MM.1S (cell line): Measurements from ENCODE around the gene ERCC6L2.

Experiments
- DNase-seq: peaks from one replicate; pipeline ENCODE4 v3.0.0-alpha.2; 2015
- H2AFZ ChIP-seq: fragments of 300-600 bp; sonication (generic); 2 replicates; pipeline ENCODE4 v1.6.0; 2016; ENCODE audit warnings: antibody characterized with exemption, low read length
- H3F3A ChIP-seq: fragments of 300-600 bp; sonication (generic); 2 replicates; pipeline ENCODE4 v1.6.1; 2016; ENCODE audit warnings: mild to moderate bottlenecking, antibody characterized with exemption, low read length, moderate library complexity, mixed read lengths; ENCODE audit not compliant: insufficient read depth
- H3K27ac ChIP-seq: fragments of 300-600 bp; sonication (generic); 2 replicates; pipeline ENCODE4 v1.5.1; 2016; ENCODE audit warnings: mild to moderate bottlenecking, low read length
- H3K27me3 ChIP-seq: fragments of 300-600 bp; sonication (generic); replicated peaks from 2 replicates; pipeline ENCODE4 v1.6.0; 2016; ENCODE audit warnings: low read length; ENCODE audit not compliant: insufficient read depth
- H3K36me3 ChIP-seq: fragments of 300-600 bp; sonication (generic); replicated peaks from 2 replicates; pipeline ENCODE4 v1.6.1; 2016; ENCODE audit warnings: mild to moderate bottlenecking, low read length, mixed read lengths; ENCODE audit not compliant: insufficient read depth
- H3K4me1 ChIP-seq: fragments of 300-600 bp; sonication (generic); 2 replicates; pipeline ENCODE4 v1.6.1; 2016; ENCODE audit warnings: low read length, mixed read lengths
- H3K4me2 ChIP-seq: fragments of 300-600 bp; sonication (generic); 2 replicates; pipeline ENCODE4 v1.6.0; 2016; ENCODE audit warnings: low read depth, low read length
- H3K4me3 ChIP-seq: fragments of 300-600 bp; sonication (generic); 2 replicates; pipeline ENCODE4 v1.5.1; 2016; ENCODE audit warnings: low read length, mixed read lengths
- H3K79me2 ChIP-seq: fragments of 300-600 bp; sonication (generic); 2 replicates; pipeline ENCODE4 v1.6.1; 2016; ENCODE audit warnings: mixed run types, low read length, mixed read lengths
- H3K9ac ChIP-seq: fragments of 300-600 bp; sonication (generic); 2 replicates; pipeline ENCODE4 v1.6.1; 2016; ENCODE audit warnings: low read length, mixed read lengths
- H3K9me2 ChIP-seq: fragments of 300-600 bp; sonication (generic); replicated peaks from 2 replicates; pipeline ENCODE4 v1.6.1; 2016; ENCODE audit warnings: mild to moderate bottlenecking, low read length, mixed read lengths; ENCODE audit not compliant: insufficient read depth
- H3K9me3 ChIP-seq: fragments of 300-600 bp; sonication (generic); replicated peaks from 2 replicates; pipeline ENCODE4 v1.6.1; 2016; ENCODE audit warnings: mild to moderate bottlenecking, low read length, mixed read lengths; ENCODE audit not compliant: insufficient read depth
- H4K20me1 ChIP-seq: fragments of 300-600 bp; sonication (generic); 2 replicates; pipeline ENCODE4 v1.6.1; 2016; ENCODE audit warnings: mild to moderate bottlenecking, low read length, moderate library complexity, mixed read lengths; ENCODE audit not compliant: insufficient read depth
- EZH2 ChIP-seq: fragments of 300-600 bp; sonication (generic); optimal IDR thresholded peaks from 2 replicates; pipeline ENCODE3; 2017; ENCODE audit warnings: low read depth, mild to moderate bottlenecking, antibody characterized with exemption, low read length, mixed read lengths
- EZH2phosphoT487 ChIP-seq: fragments of 300-600 bp; sonication (generic); IDR thresholded peaks from 2 replicates; pipeline ENCODE4 v1.6.1; 2018; ENCODE audit warnings: antibody characterized with exemption, low read length
- TF ChIP-seq, protein P1 (sequence below): fragments of 300-600 bp; sonication (generic); IDR thresholded peaks from 2 replicates; pipeline ENCODE4 v1.5.1; 2016; ENCODE audit warnings: antibody characterized with exemption, low read length, mixed read lengths

Gene ERCC6L2, protein sequence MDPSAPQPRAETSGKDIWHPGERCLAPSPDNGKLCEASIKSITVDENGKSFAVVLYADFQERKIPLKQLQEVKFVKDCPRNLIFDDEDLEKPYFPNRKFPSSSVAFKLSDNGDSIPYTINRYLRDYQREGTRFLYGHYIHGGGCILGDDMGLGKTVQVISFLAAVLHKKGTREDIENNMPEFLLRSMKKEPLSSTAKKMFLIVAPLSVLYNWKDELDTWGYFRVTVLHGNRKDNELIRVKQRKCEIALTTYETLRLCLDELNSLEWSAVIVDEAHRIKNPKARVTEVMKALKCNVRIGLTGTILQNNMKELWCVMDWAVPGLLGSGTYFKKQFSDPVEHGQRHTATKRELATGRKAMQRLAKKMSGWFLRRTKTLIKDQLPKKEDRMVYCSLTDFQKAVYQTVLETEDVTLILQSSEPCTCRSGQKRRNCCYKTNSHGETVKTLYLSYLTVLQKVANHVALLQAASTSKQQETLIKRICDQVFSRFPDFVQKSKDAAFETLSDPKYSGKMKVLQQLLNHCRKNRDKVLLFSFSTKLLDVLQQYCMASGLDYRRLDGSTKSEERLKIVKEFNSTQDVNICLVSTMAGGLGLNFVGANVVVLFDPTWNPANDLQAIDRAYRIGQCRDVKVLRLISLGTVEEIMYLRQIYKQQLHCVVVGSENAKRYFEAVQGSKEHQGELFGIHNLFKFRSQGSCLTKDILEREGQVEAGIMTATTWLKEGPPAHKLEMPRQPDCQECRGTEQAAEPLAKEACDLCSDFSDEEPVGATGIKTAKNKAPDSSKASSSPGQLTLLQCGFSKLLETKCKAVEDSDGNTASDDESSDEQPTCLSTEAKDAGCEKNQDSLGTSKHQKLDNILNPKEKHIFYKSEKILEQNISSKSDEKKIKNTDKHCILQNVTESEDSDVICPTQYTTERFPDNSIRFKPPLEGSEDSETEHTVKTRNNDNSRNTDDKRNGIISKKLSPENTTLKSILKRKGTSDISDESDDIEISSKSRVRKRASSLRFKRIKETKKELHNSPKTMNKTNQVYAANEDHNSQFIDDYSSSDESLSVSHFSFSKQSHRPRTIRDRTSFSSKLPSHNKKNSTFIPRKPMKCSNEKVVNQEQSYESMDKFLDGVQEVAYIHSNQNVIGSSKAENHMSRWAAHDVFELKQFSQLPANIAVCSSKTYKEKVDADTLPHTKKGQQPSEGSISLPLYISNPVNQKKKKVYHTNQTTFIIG (N-terminal part only)

DNA sequence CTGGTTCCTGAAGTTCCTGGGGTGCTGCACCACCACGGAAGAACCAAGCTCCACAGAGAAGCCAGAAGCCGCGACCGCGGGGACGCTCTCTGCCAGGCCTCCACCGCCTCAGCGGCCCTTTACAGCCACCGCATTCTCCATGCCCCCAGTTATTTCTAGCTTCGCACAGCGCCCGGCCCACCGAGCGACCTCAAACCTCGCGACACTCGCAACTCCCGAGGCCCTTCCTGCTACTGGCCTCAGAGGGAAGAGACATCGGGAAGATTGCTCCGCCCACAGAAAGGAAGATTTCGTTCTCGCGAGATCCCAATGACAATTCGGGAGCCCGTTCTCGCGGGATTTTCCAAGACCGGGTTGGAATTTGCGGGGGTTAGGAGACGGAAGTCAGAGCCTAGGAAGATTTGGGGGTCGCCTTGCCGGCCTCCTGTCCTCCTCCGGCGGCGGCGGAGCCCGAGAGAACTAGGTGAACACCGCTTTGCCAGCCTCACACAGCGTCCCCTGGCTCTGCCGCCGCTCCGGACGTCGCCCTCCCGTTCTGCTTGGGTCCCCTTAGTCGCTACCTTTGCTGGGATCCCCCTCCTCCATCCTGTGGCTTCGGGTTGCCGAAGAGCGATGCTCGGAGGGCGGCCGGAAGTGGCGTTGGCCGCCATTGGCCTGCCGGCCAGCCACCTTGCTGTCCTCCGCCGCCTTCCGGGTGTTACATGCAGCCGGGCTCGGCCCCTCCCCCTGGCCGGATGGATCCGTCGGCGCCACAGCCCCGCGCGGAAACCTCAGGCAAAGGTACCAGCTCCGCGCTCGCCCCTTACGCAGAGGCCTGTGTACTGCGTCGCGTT, at the start of gene ERCC6L2:
Gene ERCC6L2 (plus strand): TSS at position 387 of the 833 bp plus-strand sequence. CDS start 348 bp downstream, at position 735.
- Histone ChIP-seq H3K4me1 (peaks cover 7% of the 10 kb centered on the region; the same call in 1 of the 2 replicates), H3K27me3 (no peaks in the 10 kb centered on the region), H3K9ac (no peak within 1 kb of the TSS), H3K4me3 (no peak within 1 kb of the TSS), H3K4me2 (peak within 1 kb of the TSS; percentile 76; the same call in 1 of the 2 replicates), H3K9me3 (no peaks in the 10 kb centered on the region), H3K36me3 (no peaks in the 10 kb centered on the region), H3K79me2 (peaks cover 19% of the 10 kb centered on the region), H4K20me1 (no peaks in the 10 kb centered on the region), H3F3A (peaks cover 8% of the 10 kb centered on the region; the same call in 1 of the 2 replicates), H3K27ac (no peak within 1 kb of the TSS; the same call in 1 of the 2 replicates), H2AFZ (no peak within 1 kb of the TSS; the same call in none of the 2 replicates), H3K9me2 (no peaks in the 10 kb centered on the region)
- peak; percentile 95 for DNase-seq
- TF ChIP-seq, protein P1, sequence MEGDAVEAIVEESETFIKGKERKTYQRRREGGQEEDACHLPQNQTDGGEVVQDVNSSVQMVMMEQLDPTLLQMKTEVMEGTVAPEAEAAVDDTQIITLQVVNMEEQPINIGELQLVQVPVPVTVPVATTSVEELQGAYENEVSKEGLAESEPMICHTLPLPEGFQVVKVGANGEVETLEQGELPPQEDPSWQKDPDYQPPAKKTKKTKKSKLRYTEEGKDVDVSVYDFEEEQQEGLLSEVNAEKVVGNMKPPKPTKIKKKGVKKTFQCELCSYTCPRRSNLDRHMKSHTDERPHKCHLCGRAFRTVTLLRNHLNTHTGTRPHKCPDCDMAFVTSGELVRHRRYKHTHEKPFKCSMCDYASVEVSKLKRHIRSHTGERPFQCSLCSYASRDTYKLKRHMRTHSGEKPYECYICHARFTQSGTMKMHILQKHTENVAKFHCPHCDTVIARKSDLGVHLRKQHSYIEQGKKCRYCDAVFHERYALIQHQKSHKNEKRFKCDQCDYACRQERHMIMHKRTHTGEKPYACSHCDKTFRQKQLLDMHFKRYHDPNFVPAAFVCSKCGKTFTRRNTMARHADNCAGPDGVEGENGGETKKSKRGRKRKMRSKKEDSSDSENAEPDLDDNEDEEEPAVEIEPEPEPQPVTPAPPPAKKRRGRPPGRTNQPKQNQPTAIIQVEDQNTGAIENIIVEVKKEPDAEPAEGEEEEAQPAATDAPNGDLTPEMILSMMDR: no peak
- no peak for TF ChIP-seq EZH2
- no peak for TF ChIP-seq EZH2phosphoT487

DNA sequence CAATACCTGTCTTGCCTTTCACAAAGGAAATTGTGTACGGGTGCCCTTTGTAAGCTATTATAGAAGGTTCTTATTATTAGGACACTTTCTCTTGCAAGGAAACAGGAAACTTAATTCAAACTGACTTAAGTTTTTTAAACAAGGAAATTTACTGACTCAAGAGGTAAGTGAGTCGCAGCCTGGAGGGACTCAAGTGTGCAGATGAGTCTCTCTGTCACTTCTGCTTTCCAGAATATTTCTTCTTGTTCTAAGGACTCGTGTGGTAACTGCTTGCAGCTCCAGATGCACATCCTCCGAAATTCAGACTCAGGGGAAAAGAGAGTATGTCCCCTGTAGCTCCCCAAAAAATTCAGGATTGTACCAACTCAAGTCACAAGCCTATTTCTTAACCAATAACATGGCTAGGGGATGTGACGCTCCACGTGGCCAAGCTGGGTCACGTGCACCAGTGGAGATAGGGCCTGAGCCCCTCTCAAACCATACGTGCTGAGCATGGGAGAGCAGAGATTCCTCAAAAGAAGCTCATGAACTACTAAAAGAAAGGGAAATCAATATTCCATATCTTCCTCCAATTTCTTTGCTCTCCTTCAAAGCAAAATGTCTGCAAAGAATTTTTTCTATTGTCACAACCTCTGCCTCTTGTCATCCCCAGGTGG, 49.2 kb upstream of the ERCC6L2 start:
- Histone ChIP-seq H4K20me1 (no peaks in the 10 kb centered on the region), H3K36me3 (no peaks in the 10 kb centered on the region), H3K4me3 (no peak overlapping the region), H3K9ac (no peak overlapping the region), H2AFZ (no peak overlapping the region), H3K9me2 (no peaks in the 10 kb centered on the region), H3K79me2 (no peaks in the 10 kb centered on the region), H3F3A (no peaks in the 10 kb centered on the region), H3K4me2 (no peak overlapping the region), H3K27ac (no peak overlapping the region), H3K4me1 (peaks cover 16% of the 10 kb centered on the region), H3K27me3 (no peaks in the 10 kb centered on the region), H3K9me3 (no peaks in the 10 kb centered on the region)
- peak; percentile 61 for DNase-seq
- TF ChIP-seq EZH2 (no peak), EZH2phosphoT487 (no peak)
- TF ChIP-seq, protein P1: no peak
